ENCODE measurements around the gene MARCHF6. TPM values are rescaled to one million over a fixed set of nuclear protein-coding genes. Genes with fewer than 3 reads are reported as not detected.
"Not testable (repeated sequence)": the region's sequence is repeated elsewhere in the genome, so short reads cannot be mapped to it uniquely, and the experiment has no call there.

Gene MARCHF6
- total and polyA plus RNA-seq, 2 donors (not counting 1 experiment from before 2014, with no cell fraction given), result 69.0 to 201 TPM

- CTCF ChIA-PET, result interaction anchor here (1.1 kb wide), 1 partner anchor 25 kb away, joined by 4 read pairs; no protein-coding TSS in a partner anchor
- peaks cover 93% of the 10 kb centered on the region for H4K20me1 ChIP-seq (ENCODE audit: control insufficient read depth, insufficient read depth, low read length, poor library complexity, severe bottlenecking)
- no peaks in the 10 kb centered on the region for H3K27me3 ChIP-seq (replicated peaks in 1 of 4; ENCODE audit: control extremely low read depth in 1 of 4, control insufficient read depth in 3 of 4, insufficient read depth in 4 of 4, low read length in 3 of 4)
- no peak for TF ChIP-seq CTCF (IDR thresholded peaks at IDR 0.05)
- TF ChIP-seq EZH2 (IDR thresholded peaks at IDR 0.05; ENCODE audit: borderline replicate concordance, insufficient read depth, low read depth, low read length, poor library complexity, severe bottlenecking), result no peak
- H3K9ac ChIP-seq (ENCODE audit: low read length), result no peak overlapping the region
- H3K36me3 ChIP-seq (replicated peaks in 1 of 2; ENCODE audit: control extremely low read depth in 1 of 2, control insufficient read depth in 1 of 2, extremely low read depth in 1 of 2, insufficient read depth in 2 of 2, low read length in 1 of 2), result peaks cover 0 to 1% of the 10 kb centered on the region in 2 experiments
- Mint-ChIP-seq H3K27ac (no peak overlapping the region), H3K27me3 (no peaks in the 10 kb centered on the region), H3K9me3 (ENCODE audit: insufficient read depth) (no peaks in the 10 kb centered on the region), H3K4me3 (peak overlapping the region; percentile 2), H3K4me1 (peaks cover 79% of the 10 kb centered on the region)
- H3K4me2 ChIP-seq (replicated peaks; ENCODE audit: low read depth, low read length, poor library complexity, severe bottlenecking), result no peak overlapping the region
- peaks cover 33 to 44% of the 10 kb centered on the region in 2 donors for H3K4me1 ChIP-seq (ENCODE audit: control insufficient read depth in 2 of 2, insufficient read depth in 2 of 2, low read length in 2 of 2)
- ATAC-seq (ENCODE audit: low read depth), result no peak
- no peak overlapping the region for H2AFZ ChIP-seq (ENCODE audit: insufficient read depth, low read depth, low read length, poor library complexity, severe bottlenecking)
- 100% methylated on average over 1 of the region's 2 CpGs for WGBS (ENCODE audit: insufficient coverage)
- no peaks in the 10 kb centered on the region for H3K9me3 ChIP-seq (ENCODE audit: control extremely low read depth in 1 of 3, control insufficient read depth in 2 of 3, insufficient read depth in 1 of 3, low read length in 2 of 3)
- intact Hi-C loops (cut with micrococcal nuclease), result no loop called here
- DNase-seq, result no peak
- POLR2A ChIA-PET, result no interaction called here
- H3K4me3 ChIP-seq (ENCODE audit: control extremely low read depth in 1 of 5, extremely low read depth in 1 of 5, insufficient read depth in 1 of 5, low read depth in 2 of 5, low read length in 4 of 5), result no peak overlapping the region
- peaks cover 92% of the 10 kb centered on the region for H3K79me2 ChIP-seq (ENCODE audit: control insufficient read depth, insufficient read depth, low read length)
- H3K27ac ChIP-seq (ENCODE audit: low read length in 2 of 2), result no peak overlapping the region
These were observed 17.4 kb downstream of the MARCHF6 start for GRCh38 chr5:10370931-10371330.

- ATAC-seq (ENCODE audit: low read depth); H3K9me3 Mint-ChIP-seq (ENCODE audit: insufficient read depth); H3K9ac ChIP-seq (ENCODE audit: low read length); POLR2A ChIA-PET; intact Hi-C loops (cut with micrococcal nuclease); H3K9me3 ChIP-seq (ENCODE audit: control extremely low read depth in 1 of 3, control insufficient read depth in 2 of 3, insufficient read depth in 1 of 3, low read length in 2 of 3); H3K36me3 ChIP-seq (replicated peaks in 1 of 2; ENCODE audit: control extremely low read depth in 1 of 2, control insufficient read depth in 1 of 2, extremely low read depth in 1 of 2, insufficient read depth in 2 of 2, low read length in 1 of 2); H3K27me3 Mint-ChIP-seq; H3K4me2 ChIP-seq (replicated peaks; ENCODE audit: low read depth, low read length, poor library complexity, severe bottlenecking); H3K27ac ChIP-seq (ENCODE audit: low read length in 2 of 2); H3K27me3 ChIP-seq (replicated peaks in 1 of 4; ENCODE audit: control extremely low read depth in 1 of 4, control insufficient read depth in 3 of 4, insufficient read depth in 4 of 4, low read length in 3 of 4); H3K27ac Mint-ChIP-seq; DNase-seq; H2AFZ ChIP-seq (ENCODE audit: insufficient read depth, low read depth, low read length, poor library complexity, severe bottlenecking); H3K4me3 ChIP-seq (ENCODE audit: control extremely low read depth in 1 of 5, extremely low read depth in 1 of 5, insufficient read depth in 1 of 5, low read depth in 2 of 5, low read length in 4 of 5): not testable (repeated sequence)
- Mint-ChIP-seq H3K4me1 (peaks cover 81% of the 10 kb centered on the region), H3K4me3 (peak overlapping the region; percentile 2)
- Histone ChIP-seq H3K79me2 (ENCODE audit: control insufficient read depth, insufficient read depth, low read length) (peaks cover 89% of the 10 kb centered on the region), H3K4me1 (ENCODE audit: control insufficient read depth in 2 of 2, insufficient read depth in 2 of 2, low read length in 2 of 2) (peaks cover 29 to 43% of the 10 kb centered on the region in 2 donors), H4K20me1 (ENCODE audit: control insufficient read depth, insufficient read depth, low read length, poor library complexity, severe bottlenecking) (peaks cover 92% of the 10 kb centered on the region)
- CTCF ChIA-PET, result interaction anchor here (1.1 kb wide), 1 partner anchor 24 kb away, joined by 4 read pairs; no protein-coding TSS in a partner anchor
- WGBS (ENCODE audit: insufficient coverage), result no CpG with 5 or more reads among the region's 2 CpGs
These were observed 17.9 kb downstream of the MARCHF6 start for GRCh38 chr5:10371369-10371768.
